Measurements from ENCODE around the gene MESD.

DNA sequence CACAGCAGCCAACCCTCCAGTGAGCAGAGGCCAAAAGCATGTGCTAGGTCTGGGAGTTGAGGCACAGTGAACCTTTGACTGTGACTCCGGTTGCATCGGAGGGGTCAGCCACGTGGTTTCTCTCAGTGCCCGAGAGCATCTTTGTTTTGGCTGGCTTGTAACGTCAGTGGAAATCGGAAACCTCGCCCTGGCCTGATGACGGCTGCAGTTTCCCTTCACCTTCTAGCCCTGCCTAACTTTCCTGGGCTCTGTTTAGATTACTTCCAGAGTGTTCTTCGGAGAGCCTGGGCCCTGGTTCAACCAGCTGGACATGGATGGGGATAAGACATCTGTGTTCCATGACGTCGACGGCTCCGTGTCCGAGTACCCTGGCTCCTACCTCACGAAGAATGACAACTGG lies 56.6 kb downstream of the MESD start:
- TF ChIP-seq POLR2AphosphoS5 (IDR thresholded peaks at IDR 0.05; ENCODE audit: low read depth, low read length): no peak
- TF ChIP-seq POLR2A (IDR thresholded peaks at IDR 0.05; ENCODE audit: low read depth, low read length): no peak
- TF ChIP-seq TAF1 (IDR thresholded peaks at IDR 0.05; ENCODE audit: low read depth, low read length): no peak
- no peak for TF ChIP-seq PAX5 (IDR thresholded peaks at IDR 0.05; ENCODE audit: insufficient read depth, low read length, severe bottlenecking)

Data from GM12891 (cell line).